ENCODE results near the gene MYBBP1A.

MYBBP1A gene

GRCh38 chr17:4548721-4549531, 6.3 kb downstream of the MYBBP1A start:
- no peak for FAIRE-seq

GRCh38 chr17:4548061-4548461, 7.1 kb downstream of the MYBBP1A start:
- no peak for FAIRE-seq

- FAIRE-seq = no peak
These were observed 7.9 kb downstream of the MYBBP1A start for GRCh38 chr17:4547118-4547906.

- no peak for FAIRE-seq
These were observed 9.8 kb downstream of the MYBBP1A start for GRCh38 chr17:4545217-4545951.

- FAIRE-seq = no peak
These were observed 10.3 kb downstream of the MYBBP1A start for GRCh38 chr17:4544951-4545216.

- no peak for FAIRE-seq
These were observed 10.8 kb downstream of the MYBBP1A start for GRCh38 chr17:4544135-4544950.

GRCh38 chr17:4543557-4544026, 11.6 kb downstream of the MYBBP1A start:
- FAIRE-seq = no peak

GRCh38 chr17:4542726-4543191, 12.4 kb downstream of the MYBBP1A start:
- no peak for FAIRE-seq

- FAIRE-seq = no peak
These were observed 13.0 kb downstream of the MYBBP1A start for GRCh38 chr17:4542003-4542725.

GRCh38 chr17:4541328-4542002, 13.7 kb downstream of the MYBBP1A start:
- FAIRE-seq = no peak

- no peak for FAIRE-seq
These were observed 14.4 kb downstream of the MYBBP1A start for GRCh38 chr17:4540687-4541327.

- no peak for FAIRE-seq
These were observed 14.9 kb downstream of the MYBBP1A start for GRCh38 chr17:4540224-4540651.

- FAIRE-seq = no peak
These were observed 15.5 kb downstream of the MYBBP1A start for GRCh38 chr17:4539576-4540223.

GRCh38 chr17:4539025-4539424, 16.2 kb downstream of the MYBBP1A start:
- no peak for FAIRE-seq

- no peak for FAIRE-seq
These were observed 16.8 kb downstream of the MYBBP1A start for GRCh38 chr17:4538236-4539002.

GRCh38 chr17:4537451-4538235, 17.5 kb downstream of the MYBBP1A start:
- FAIRE-seq = no peak

- FAIRE-seq = peak; percentile 87
These were observed 18.3 kb downstream of the MYBBP1A start for GRCh38 chr17:4536742-4537411.

- FAIRE-seq = no peak
These were observed 18.9 kb downstream of the MYBBP1A start for GRCh38 chr17:4536259-4536741.

Measured in G401.6 (cell line).